Stimulated activated naive B cell treated with anti-CD40 and anti-IgM and Interleukin-4, amounts not matched to agents 10 μg/mL and 1 μg/mL and 100 μg/mL, for 72 hours (primary cell): ENCODE measurements around the gene TPRA1.
"Not testable (repeated sequence)": the region's sequence is repeated elsewhere in the genome, so short reads cannot be mapped to it uniquely, and the experiment has no call there.

ENCODE experiments used
- ATAC-seq, 2 donors: fragments of 150-1000 bp; cut with Tn5 transposase; replicated peaks; 2 replicates each; pipeline ENCODE4 v1.10.0; 2021; ENCODE audit warnings: moderate library complexity in 1 of 2
- DNase-seq: peaks from one replicate; pipeline ENCODE4 v3.0.0; 2021
- H3K27ac Mint-ChIP-seq: one replicate; pipeline ENCODE4 v1.8.0; 2022; ENCODE audit warnings: mild to moderate bottlenecking, mixed read lengths
- H3K27me3 Mint-ChIP-seq, 2 donors: one replicate each; pipeline ENCODE4 v1.8.0; 2022; ENCODE audit warnings: mixed read lengths in 2 of 2
- H3K36me3 Mint-ChIP-seq, 2 donors: one replicate each; pipeline ENCODE4 v1.8.0; 2022; ENCODE audit warnings: mixed read lengths in 2 of 2, mild to moderate bottlenecking in 1 of 2
- H3K4me1 Mint-ChIP-seq, 2 donors: one replicate each; pipeline ENCODE4 v1.8.0; 2022; ENCODE audit warnings: mixed read lengths in 2 of 2, mild to moderate bottlenecking in 1 of 2
- H3K4me3 Mint-ChIP-seq, 2 donors: one replicate each; pipeline ENCODE4 v1.8.0; 2022; ENCODE audit warnings: mild to moderate bottlenecking in 2 of 2, mixed read lengths in 2 of 2, moderate library complexity in 1 of 2
- H3K9me3 Mint-ChIP-seq, 2 donors: one replicate each; pipeline ENCODE4 v1.8.0; 2022; ENCODE audit warnings: mixed read lengths in 2 of 2, mild to moderate bottlenecking in 1 of 2

The TPRA1 gene

GRCh38 chr3:127536830-127537812 is 53.4 kb downstream of the TPRA1 start:
- peaks cover 7 to 9% of the 10 kb centered on the region in 2 donors for H3K4me1 Mint-ChIP-seq
- no peak overlapping the region for H3K27ac Mint-ChIP-seq
- H3K27me3 Mint-ChIP-seq: peaks cover 15 to 23% of the 10 kb centered on the region in 2 donors
- DNase-seq (no peak), ATAC-seq (no peak)
- H3K36me3 Mint-ChIP-seq: no peaks in the 10 kb centered on the region
- H3K4me3 Mint-ChIP-seq: no peak overlapping the region
- no peaks in the 10 kb centered on the region for H3K9me3 Mint-ChIP-seq

DNA sequence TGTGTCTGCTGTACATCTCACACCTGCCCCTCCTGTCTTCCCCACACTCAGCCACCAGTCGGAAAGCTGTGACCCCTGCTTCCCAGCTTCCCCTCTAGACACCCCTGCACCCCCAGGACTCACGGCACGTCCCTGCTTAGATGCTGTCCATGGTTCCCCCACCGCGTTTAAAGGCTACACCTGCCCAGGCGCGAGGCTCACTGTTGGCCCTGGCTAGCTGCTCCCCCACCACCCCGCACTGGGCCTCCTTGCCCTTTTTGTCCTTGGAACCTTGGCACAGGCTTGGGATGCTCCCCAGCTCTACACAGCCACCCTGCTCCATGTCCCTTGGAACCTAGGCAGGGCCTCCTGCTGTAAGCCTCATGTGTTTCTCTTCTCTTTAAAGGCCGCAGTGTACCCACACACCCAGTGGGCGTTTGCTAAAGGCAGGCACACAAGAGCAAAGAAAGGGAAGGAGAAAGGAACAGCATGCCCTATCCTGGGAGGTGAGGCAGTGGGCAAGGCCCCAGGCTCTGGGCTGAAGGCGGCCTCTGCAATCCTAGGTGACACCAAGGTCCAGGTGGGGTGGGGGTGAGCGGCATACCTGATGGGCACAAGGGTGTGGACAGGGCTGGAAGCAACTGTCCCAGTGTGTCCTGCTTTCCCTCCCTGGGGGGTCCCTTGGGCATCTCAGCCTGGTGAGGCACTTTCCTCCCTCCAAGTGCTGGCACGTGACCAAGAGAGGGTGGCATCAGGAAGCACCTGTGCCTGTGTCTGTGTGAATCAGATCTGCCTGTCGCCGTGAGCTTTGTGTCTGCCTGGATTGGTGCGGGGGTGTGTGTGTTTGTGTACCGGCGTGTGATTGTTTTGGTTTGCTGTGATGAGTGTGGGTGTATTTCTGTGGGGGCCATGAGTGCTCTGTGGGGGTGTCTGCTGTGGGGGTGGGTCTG is 54.4 kb downstream of the TPRA1 start:
- Mint-ChIP-seq H3K36me3 (no peaks in the 10 kb centered on the region), H3K4me1 (peaks cover 7 to 9% of the 10 kb centered on the region in 2 donors), H3K4me3 (no peak overlapping the region), H3K9me3 (no peaks in the 10 kb centered on the region), H3K27me3 (peaks cover 15 to 23% of the 10 kb centered on the region in 2 donors), H3K27ac (no peak overlapping the region)
- DNase-seq (no peak), ATAC-seq (peak in 1 of 2 donors; percentile 48)

GRCh38 chr3:127535106-127535785 is 55.3 kb downstream of the TPRA1 start:
- Mint-ChIP-seq H3K9me3 (no peaks in the 10 kb centered on the region), H3K36me3 (no peaks in the 10 kb centered on the region), H3K27ac (no peak overlapping the region), H3K27me3 (peaks cover 15 to 20% of the 10 kb centered on the region in 2 donors), H3K4me3 (no peak overlapping the region), H3K4me1 (peaks cover 7 to 9% of the 10 kb centered on the region in 2 donors)
- ATAC-seq (no peak), DNase-seq (no peak)

DNA sequence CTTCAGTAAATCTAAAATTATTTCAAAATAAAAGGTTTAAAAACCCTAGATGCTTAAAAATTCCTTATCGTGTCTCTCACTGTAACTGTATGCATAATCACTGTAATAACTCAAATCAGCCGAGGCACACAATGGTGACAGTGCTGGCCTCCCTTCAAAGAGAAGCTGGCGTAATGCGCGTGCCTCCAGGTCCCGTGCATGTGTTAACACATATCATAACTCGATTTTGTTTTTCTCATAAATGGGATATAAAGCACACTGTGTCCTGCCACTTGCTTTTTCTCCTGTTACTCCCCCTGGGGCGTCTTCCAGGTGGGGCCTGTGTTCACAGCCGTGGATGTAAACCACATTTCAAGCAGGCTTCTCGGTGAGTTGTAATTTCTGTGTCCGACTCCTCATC is 56.0 kb downstream of the TPRA1 start:
- Mint-ChIP-seq H3K4me1 (peaks cover 9% of the 10 kb centered on the region in 2 donors), H3K4me3 (no peak overlapping the region), H3K27me3 (peaks cover 15 to 19% of the 10 kb centered on the region in 2 donors), H3K9me3 (no peaks in the 10 kb centered on the region), H3K36me3 (no peaks in the 10 kb centered on the region), H3K27ac (no peak overlapping the region)
- DNase-seq: no peak
- no peak for ATAC-seq

- Mint-ChIP-seq H3K9me3 (no peaks in the 10 kb centered on the region), H3K4me3 (no peak overlapping the region), H3K27ac (no peak overlapping the region), H3K27me3 (peaks cover 15 to 19% of the 10 kb centered on the region in 2 donors), H3K4me1 (peaks cover 9% of the 10 kb centered on the region in 2 donors), H3K36me3 (no peaks in the 10 kb centered on the region)
- ATAC-seq: no peak
- no peak for DNase-seq
Measured at GRCh38 chr3:127534161-127534451, 56.4 kb downstream of the TPRA1 start.

GRCh38 chr3:127532561-127533203 is 57.9 kb downstream of the TPRA1 start:
- Mint-ChIP-seq H3K36me3 (no peaks in the 10 kb centered on the region), H3K27me3 (peaks cover 18 to 21% of the 10 kb centered on the region in 2 donors), H3K4me1 (peaks cover 9% of the 10 kb centered on the region in 2 donors), H3K27ac (no peak overlapping the region), H3K9me3 (no peaks in the 10 kb centered on the region), H3K4me3 (no peak overlapping the region)
- DNase-seq (no peak), ATAC-seq (no peak)

- Mint-ChIP-seq H3K9me3 (no peaks in the 10 kb centered on the region), H3K27ac (no peak overlapping the region), H3K4me3 (no peak overlapping the region), H3K36me3 (no peaks in the 10 kb centered on the region), H3K4me1 (peaks cover 6 to 7% of the 10 kb centered on the region in 2 donors), H3K27me3 (peaks cover 12% of the 10 kb centered on the region in 2 donors)
- ATAC-seq (no peak), DNase-seq (no peak)
Measured at GRCh38 chr3:127531821-127532220, 58.7 kb downstream of the TPRA1 start.

DNA sequence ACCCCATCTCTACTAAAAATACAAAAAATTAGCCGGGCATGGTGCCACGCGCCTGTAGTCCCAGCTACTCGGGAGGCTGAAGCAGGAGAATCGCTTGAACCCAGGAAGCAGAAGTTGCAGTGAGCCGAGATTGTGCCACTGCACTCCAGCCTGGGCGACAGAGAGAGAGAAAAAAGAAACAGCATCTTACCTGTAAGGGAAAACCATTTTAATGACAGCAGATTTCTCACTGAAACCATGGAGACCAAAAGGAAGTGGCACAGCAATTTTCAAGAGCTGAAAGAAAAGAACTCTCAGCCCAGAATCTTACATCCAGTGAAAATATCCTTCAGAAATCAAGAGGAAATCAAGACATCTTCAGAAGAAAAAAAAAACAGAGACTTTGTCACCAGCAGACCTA is 59.7 kb downstream of the TPRA1 start:
- not testable (repeated sequence) for ATAC-seq, H3K4me1 Mint-ChIP-seq, H3K4me3 Mint-ChIP-seq, DNase-seq, H3K27ac Mint-ChIP-seq, H3K36me3 Mint-ChIP-seq, H3K9me3 Mint-ChIP-seq
- peaks cover 11 to 17% of the 10 kb centered on the region in 2 donors for H3K27me3 Mint-ChIP-seq

- H3K27me3 Mint-ChIP-seq: peaks cover 18 to 27% of the 10 kb centered on the region in 2 donors
- no peaks in the 10 kb centered on the region for H3K36me3 Mint-ChIP-seq
- H3K9me3 Mint-ChIP-seq: no peaks in the 10 kb centered on the region
- no peak for ATAC-seq
- no peak overlapping the region for H3K4me3 Mint-ChIP-seq
- no peak for DNase-seq
- no peak overlapping the region for H3K27ac Mint-ChIP-seq
- H3K4me1 Mint-ChIP-seq: peaks cover 0 to 2% of the 10 kb centered on the region in 2 donors
Measured at GRCh38 chr3:127529346-127530188, 61.0 kb downstream of the TPRA1 start.

DNA sequence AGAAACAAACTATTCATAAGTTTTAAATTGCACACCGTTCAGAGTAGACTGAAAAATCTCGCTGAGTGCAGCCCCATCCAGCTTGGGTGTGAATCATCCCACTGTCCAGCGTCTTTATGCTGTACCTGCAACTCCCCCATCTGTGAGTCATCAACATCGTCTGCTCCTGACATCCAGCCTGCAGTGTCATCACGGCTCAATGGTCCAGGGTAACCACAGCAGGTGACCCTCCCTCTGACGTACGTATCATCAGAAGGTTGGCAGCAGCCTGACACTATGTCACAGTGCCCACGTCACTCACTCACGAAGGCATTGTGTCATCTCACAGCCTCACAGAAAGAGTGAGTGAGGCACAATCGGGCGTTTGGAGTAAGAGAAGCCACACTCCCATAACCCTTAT is 65.2 kb downstream of the TPRA1 start:
- Mint-ChIP-seq H3K27me3 (peaks cover 38 to 39% of the 10 kb centered on the region in 2 donors), H3K4me1 (peaks cover 0 to 2% of the 10 kb centered on the region in 2 donors), H3K4me3 (no peak overlapping the region), H3K36me3 (no peaks in the 10 kb centered on the region), H3K9me3 (peaks cover 7 to 10% of the 10 kb centered on the region in 2 donors), H3K27ac (no peak overlapping the region)
- DNase-seq (no peak), ATAC-seq (no peak)

DNA sequence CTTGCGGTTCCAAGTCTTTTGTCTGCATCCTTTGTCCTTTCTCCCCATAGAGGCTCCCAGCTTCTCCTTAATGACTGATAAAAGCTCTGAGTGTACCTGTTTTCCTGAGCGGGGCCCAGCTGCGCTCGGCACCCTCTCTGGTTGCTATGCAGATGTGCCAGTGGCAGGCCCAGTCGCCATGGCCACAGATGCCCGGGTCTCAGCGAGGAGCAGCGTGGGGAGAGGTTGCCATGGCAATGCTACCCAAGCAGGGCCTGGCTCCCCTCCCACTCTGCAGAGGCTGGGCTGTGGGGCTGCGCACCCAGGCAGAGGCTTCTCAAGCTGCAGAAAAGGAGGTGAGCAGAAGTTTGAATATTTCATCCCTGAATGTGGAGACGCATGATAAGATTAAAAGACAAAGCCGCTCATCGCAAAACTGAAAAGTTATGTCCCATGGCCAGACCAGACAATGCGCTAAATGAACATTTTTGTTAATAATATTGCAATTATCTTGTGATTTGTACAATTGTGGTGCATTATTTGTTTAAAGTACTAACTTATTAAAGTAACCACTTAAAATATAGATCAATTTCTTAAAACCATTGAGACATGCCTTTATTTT is 66.1 kb downstream of the TPRA1 start:
- H3K27ac Mint-ChIP-seq: no peak overlapping the region

More for the DNA sequence above, 66.1 kb downstream of the TPRA1 start:
- ATAC-seq (no peak), DNase-seq (no peak)
- Mint-ChIP-seq H3K36me3 (no peaks in the 10 kb centered on the region), H3K4me3 (no peak overlapping the region), H3K4me1 (no peaks in the 10 kb centered on the region), H3K27me3 (peaks cover 38 to 39% of the 10 kb centered on the region in 2 donors), H3K9me3 (peaks cover 7 to 10% of the 10 kb centered on the region in 2 donors)
